Measurements from ENCODE around the gene CYBB. TPM values are rescaled to one million over a fixed set of nuclear protein-coding genes. Genes with fewer than 3 reads are reported as not detected.

The CYBB gene
- polyA plus RNA-seq, 1 donor: 12.6 TPM

GRCh38 chrX:37834937-37835336 is 55.1 kb downstream of the CYBB start:
- no peak for DNase-seq

- DNase-seq: no peak
Observed at GRCh38 chrX:37840931-37841330, 61.1 kb downstream of the CYBB start.

GRCh38 chrX:37844622-37845021 is 64.8 kb downstream of the CYBB start:
- no peak for DNase-seq

GRCh38 chrX:37846141-37846540 is 66.3 kb downstream of the CYBB start:
- no peak for DNase-seq

GRCh38 chrX:37846558-37846933 is 66.7 kb downstream of the CYBB start:
- DNase-seq: no peak

GRCh38 chrX:37846934-37847732 is 67.3 kb downstream of the CYBB start, which contains the start of gene DYNLT3:
Gene DYNLT3, minus strand, starts transcription at chrX:37847571. Its CDS starts 61 bp downstream, at chrX:37847510.
- DNase-seq: peak; percentile 66

- DNase-seq: no peak
Observed at GRCh38 chrX:37847733-37848197, 67.9 kb downstream of the CYBB start.

- no peak for DNase-seq
Observed at GRCh38 chrX:37854148-37854547, 74.3 kb downstream of the CYBB start.

- no peak for DNase-seq
Observed at GRCh38 chrX:37854748-37855147, 74.9 kb downstream of the CYBB start.

- DNase-seq: no peak
Observed at GRCh38 chrX:37860721-37861120, 80.9 kb downstream of the CYBB start.

GRCh38 chrX:37862851-37863250 is 83.0 kb downstream of the CYBB start:
- DNase-seq: no peak

Other genes with a start within 250 kb of the CYBB start
- gene LANCL3, start 208.4 kb upstream of the CYBB start, polyA plus RNA-seq (ENCODE audit: insufficient read length): 0.20 TPM
- gene XK, start 94.3 kb upstream of the CYBB start, polyA plus RNA-seq (ENCODE audit: insufficient read length): 1.1 TPM
- gene DYNLT3, start 67.5 kb downstream of the CYBB start, polyA plus RNA-seq (ENCODE audit: insufficient read length): 38.8 TPM
- gene SYTL5, start 226.5 kb downstream of the CYBB start, polyA plus RNA-seq (ENCODE audit: insufficient read length): 3.3 TPM

Measured in left kidney (tissue), 2 donors.